ENCODE data around the gene ARL16.

The ARL16 gene, protein sequence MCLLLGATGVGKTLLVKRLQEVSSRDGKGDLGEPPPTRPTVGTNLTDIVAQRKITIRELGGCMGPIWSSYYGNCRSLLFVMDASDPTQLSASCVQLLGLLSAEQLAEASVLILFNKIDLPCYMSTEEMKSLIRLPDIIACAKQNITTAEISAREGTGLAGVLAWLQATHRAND

DNA sequence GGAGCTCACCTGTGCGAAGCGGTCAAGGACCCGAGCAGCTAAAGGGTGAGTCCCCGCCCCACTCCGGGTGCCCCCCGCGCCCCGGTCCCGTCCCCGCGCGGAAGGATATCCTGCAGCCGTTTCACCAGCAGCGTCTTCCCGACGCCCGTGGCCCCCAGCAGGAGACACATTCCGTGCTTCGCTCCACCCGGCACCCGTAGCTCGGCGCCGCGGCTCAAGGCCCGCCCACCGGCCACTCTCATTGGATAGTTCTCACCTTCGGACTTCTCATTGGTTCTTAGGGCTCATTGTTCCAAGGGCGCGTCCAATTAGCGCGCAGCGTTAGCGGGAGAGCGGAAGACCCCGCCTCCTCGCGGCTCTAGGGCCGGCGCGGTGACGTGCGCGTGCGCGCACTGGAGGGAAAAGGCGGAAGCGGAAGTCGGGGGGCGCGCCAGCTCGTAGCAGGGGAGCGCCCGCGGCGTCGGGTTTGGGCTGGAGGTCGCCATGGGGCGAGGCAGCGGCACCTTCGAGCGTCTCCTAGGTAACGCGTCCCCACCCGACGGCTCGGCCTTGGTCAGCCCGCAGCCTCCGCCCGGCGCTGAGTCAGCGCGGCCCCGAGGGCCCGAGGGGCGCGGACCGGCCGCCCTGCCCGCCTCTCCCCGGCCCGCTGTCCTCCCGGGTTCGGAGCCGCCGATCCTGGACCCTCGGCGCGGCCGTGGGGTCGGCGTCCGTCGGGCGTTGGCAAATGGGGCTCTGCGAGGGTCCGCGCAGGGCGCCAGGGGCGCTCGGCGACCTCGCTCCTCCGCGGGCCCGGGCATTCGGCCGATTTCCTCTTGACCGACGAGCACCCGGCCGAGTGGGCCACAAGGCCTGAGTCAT, at the start of gene ARL16, which contains the start of gene HGS:
Gene ARL16, minus strand, starts transcription at position 214 of the 858 bp plus-strand sequence. Its CDS starts 44 bp downstream, at position 170.
Gene HGS, plus strand, starts transcription at position 428 of the 858 bp plus-strand sequence. Its CDS starts 56 bp downstream, at position 484.
- peak; percentile 98 for DNase-seq

DNA sequence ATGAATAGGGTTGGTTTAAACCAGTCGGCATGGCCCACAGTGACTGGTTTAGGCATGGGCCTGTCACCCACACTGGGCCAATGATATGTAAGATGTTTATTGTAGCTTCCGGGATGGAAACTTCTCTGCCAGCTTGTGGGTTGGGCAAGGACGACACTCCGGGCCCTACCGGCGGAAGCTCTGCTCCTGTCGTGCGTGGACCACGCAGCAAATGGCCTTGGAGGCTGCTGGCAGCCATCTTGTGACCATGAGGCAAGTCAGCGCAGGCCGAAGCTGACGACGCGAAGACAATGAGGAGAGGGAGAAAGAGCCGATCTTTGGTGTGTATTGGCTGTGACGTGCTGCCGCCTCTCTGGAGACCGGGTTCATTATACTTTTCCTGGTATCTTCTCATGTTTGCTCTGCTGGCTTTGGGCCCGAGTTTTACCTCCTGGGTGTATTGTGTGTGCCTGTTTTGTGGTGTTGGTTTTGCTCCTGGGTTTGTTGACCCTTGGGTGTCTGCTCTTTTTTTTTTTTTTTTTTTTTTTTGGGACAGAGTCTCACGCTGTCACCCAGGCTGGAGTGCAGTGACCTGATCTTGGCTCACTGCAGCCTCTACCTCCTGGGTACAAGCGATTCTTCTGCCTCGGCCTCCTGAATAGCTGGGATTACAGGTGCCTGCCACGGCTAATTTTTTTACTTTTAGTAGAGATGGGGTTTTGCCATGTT, 43.9 kb upstream of the ARL16 start:
- no peak for DNase-seq

- no peak for DNase-seq
Measured at GRCh38 chr17:81726004-81726403, 42.4 kb upstream of the ARL16 start.

DNA sequence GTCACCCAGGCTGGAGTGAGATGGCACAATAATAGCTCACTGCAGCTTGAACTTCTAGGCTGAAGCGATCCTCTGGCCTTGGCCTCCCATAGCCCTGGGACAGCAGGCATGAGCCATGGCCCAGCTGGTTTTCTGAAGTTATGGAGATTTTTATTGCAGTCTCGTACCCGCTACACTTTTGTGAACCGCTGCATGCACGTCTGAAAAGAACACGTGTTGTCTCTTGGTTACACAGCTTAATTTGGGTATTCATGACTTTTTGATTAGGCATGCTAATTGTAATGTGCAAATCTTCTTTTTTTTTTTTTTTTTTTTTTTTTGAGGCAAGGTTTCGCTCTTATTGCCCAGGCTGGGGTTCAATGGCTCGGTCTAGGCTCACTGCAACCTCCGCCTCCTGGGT, 41.8 kb upstream of the ARL16 start:
- DNase-seq: no peak

DNA sequence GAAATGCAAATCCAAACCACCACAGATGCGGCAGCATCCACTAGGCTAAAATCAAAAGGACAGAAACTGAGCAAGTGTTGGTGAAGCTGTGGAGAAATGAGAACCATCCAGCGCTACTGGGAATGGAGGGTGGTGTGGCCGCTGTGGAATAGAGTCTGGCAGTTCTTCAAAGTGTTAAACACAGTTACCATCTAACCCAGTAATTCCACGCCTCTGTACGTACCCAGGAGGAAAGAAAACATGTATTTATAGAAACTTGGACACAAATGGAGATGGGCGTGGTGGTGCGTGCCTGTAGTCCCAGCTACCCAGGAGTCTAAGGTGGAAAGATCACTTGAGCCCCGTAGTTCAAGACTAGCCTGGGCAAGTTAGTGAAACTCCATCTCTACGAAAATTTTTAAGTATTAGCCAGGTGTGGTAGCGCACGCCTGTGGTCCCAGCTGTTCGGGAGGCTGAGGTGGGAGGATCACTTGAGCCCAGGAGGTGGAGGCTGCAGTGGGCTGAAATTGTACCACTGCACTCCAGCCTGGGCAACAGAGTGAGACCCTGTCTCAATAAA, 40.1 kb upstream of the ARL16 start:
- DNase-seq: no peak

GRCh38 chr17:81722184-81723120, 38.9 kb upstream of the ARL16 start:
- no peak for DNase-seq

- DNase-seq: no peak
Measured at GRCh38 chr17:81720267-81721071, 36.9 kb upstream of the ARL16 start.

GRCh38 chr17:81719410-81720266, 36.0 kb upstream of the ARL16 start:
- DNase-seq: no peak

DNA sequence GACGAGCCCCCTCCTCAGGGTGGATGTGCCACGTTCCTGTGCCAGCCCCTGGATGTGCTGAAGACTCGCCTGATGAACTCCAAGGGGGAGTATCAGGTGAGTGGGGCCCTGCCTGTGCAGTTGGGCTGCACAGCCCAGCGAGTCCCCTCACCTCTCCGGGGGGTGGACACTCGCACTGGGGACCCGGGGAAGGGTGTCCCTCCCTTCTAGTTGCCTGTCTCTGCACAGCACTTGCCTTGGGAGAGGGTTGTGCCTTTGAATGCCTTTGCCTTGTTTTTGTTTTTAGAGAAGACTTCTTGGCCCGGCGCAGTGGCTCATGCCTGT, 34.1 kb upstream of the ARL16 start:
- no peak for DNase-seq

DNA sequence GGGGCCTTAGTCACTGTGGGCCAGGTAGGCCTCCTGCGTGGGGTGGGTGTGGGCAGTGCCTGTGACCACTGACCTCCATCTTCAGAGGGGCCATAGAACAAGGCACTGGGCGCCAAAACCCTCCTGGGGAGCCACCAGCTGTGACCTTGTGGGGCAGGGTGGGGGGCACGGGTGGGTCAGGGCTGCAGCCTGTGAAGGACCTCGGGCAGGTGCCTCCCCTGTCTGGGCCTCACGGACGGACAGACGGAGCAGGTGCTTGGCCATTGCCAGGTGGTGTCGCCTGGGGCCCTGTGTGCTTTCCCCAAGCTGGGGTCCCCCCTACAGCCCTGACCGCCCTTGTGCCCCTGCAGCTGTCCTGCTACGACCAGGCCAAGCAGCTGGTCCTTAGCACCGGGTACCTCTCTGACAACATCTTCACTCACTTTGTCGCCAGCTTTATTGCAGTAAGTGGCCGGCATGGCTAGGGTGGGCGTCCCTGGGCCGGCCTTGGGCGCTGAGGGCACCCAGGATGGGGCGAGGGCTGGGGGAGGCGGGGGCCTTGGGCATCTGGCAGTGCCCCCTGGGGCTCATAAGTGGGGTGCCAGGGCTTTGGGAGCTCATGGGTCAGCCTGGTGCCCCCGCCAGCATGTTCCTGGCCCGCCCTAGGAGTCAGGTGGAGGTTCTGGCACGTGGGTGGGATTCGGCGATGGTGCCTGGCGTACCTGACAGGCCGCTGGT, 33.6 kb upstream of the ARL16 start:
- no peak for DNase-seq

- no peak for DNase-seq
Measured at GRCh38 chr17:81716674-81716996, 33.0 kb upstream of the ARL16 start.

DNA sequence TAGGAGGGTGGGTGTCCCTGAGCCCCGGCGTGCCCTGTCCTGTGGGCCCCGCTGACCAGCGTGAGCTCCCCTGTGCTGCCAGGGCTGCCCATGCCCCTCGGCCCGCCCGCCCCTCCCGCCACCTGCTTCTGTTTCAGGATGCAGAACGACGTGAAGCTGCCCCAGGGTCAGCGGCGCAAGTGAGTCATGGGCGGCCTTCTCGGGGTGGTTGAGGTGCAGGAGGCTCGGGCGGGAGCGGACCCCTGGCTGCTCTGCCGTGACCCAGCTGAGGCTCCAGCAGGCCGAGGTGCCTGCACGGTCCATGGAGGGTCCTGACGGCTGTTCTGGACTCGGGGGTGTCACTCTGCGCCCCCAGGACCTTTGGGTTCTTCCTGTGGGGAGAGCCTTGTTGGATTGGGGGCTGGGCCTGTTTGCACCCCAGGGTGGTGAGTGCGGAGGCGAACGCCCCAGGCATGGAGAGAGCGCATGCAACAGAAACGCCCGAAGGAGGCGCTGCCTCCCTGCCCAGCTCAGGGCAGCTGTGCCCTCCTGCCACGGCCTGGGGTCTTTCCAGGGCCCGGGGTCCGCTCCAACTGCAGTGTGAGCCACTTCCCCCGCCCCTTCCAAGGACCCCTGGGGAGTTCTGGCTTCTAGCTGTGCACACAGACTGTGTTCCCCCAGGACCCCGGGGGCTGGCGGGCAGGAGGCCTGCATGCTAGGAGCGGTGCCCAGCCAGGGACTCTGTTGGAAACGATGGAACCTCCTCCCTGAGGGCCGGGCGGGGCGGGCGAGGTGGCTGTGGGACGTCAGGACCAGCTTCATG, 32.5 kb upstream of the ARL16 start:
- DNase-seq: no peak

GRCh38 chr17:81715107-81715871, 31.7 kb upstream of the ARL16 start:
- DNase-seq: no peak

DNA sequence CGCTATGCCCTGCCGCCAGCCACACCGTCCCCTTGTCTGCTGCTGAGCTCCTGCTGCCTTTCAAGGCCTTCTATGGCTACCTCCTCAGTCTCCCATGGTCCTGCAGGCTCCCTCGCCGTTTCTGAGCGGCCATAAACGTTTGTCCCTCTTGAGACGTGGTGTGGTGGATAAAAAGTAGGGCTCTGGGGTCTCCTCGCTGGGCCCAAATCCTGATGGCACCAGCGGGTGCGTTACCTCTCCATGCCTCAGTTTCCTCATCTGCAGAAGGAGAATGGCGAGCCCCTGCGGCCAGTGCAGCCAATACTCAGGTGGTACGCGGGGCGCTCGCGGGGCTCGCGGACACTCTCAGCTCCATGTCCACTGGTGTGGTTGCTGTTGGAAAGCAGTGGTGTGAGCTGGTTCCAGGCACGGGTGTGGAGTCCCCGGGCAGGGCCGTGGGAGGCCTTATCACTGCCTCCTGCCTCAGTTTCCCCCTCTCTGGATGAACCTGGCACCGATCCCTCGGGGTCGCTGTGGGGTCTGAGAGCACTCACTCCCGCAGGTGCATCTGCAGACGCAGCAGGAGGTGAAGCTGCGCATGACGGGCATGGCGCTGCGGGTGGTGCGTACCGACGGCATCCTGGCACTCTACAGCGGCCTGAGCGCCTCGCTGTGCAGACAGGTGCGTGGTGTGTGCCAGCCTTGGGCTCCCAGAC, 31.0 kb upstream of the ARL16 start:
- no peak for DNase-seq

GRCh38 chr17:81713556-81714411, 30.2 kb upstream of the ARL16 start:
- no peak for DNase-seq

GRCh38 chr17:81713004-81713555, 29.5 kb upstream of the ARL16 start:
- no peak for DNase-seq

Data from NCI-H510A (cell line).